ENCODE results near the gene GLI3.

DNA sequence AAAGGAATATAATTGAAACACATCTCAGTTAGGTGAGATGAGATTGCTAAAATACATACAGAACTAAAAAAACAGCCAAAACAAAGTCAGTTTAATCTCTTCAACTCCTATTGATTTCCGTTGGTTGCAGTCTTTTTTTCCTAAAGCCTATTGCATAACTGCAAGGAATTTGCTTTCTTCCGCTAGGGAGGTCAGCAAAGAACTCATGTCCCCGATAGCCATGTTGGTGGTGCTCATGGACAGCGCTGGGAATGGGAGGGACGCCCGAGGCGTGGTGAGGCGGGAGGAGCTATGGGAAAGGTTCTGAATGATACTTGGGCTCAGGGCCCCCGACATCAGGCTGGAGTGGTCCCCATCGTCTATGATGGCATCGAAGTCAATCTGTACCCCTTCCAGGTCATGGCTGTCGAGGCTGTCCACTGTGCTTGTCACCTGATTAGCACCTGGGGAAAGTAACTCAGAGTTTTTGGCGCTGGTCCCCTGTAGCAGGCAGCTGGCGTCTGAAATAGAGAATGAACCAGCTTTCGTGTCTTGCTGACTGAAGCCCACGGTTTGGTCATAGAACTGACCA lies 272.7 kb downstream of the GLI3 start:
- TF ChIP-seq, protein P1, sequence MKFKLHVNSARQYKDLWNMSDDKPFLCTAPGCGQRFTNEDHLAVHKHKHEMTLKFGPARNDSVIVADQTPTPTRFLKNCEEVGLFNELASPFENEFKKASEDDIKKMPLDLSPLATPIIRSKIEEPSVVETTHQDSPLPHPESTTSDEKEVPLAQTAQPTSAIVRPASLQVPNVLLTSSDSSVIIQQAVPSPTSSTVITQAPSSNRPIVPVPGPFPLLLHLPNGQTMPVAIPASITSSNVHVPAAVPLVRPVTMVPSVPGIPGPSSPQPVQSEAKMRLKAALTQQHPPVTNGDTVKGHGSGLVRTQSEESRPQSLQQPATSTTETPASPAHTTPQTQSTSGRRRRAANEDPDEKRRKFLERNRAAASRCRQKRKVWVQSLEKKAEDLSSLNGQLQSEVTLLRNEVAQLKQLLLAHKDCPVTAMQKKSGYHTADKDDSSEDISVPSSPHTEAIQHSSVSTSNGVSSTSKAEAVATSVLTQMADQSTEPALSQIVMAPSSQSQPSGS (CRISPR knock-in tag; IDR thresholded peaks at IDR 0.05; ENCODE audit: borderline replicate concordance, low read depth): no peak
- TF ChIP-seq, protein P2, sequence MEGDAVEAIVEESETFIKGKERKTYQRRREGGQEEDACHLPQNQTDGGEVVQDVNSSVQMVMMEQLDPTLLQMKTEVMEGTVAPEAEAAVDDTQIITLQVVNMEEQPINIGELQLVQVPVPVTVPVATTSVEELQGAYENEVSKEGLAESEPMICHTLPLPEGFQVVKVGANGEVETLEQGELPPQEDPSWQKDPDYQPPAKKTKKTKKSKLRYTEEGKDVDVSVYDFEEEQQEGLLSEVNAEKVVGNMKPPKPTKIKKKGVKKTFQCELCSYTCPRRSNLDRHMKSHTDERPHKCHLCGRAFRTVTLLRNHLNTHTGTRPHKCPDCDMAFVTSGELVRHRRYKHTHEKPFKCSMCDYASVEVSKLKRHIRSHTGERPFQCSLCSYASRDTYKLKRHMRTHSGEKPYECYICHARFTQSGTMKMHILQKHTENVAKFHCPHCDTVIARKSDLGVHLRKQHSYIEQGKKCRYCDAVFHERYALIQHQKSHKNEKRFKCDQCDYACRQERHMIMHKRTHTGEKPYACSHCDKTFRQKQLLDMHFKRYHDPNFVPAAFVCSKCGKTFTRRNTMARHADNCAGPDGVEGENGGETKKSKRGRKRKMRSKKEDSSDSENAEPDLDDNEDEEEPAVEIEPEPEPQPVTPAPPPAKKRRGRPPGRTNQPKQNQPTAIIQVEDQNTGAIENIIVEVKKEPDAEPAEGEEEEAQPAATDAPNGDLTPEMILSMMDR (IDR thresholded peaks at IDR 0.05): no peak
- TF ChIP-seq CREM (CRISPR knock-in tag; IDR thresholded peaks at IDR 0.05): no peak
- no peak for TF ChIP-seq TEAD4 (CRISPR knock-in tag; IDR thresholded peaks at IDR 0.05)
- TF ChIP-seq ESRRA (CRISPR knock-in tag; IDR thresholded peaks at IDR 0.05; ENCODE audit: borderline replicate concordance): no peak
- TF ChIP-seq, protein P3, sequence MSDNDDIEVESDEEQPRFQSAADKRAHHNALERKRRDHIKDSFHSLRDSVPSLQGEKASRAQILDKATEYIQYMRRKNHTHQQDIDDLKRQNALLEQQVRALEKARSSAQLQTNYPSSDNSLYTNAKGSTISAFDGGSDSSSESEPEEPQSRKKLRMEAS (CRISPR knock-in tag; IDR thresholded peaks at IDR 0.05): no peak
- no peak for TF ChIP-seq RELA (CRISPR knock-in tag; IDR thresholded peaks at IDR 0.05; ENCODE audit: borderline replicate concordance)
- no peak for TF ChIP-seq GABPB1 (CRISPR knock-in tag; IDR thresholded peaks at IDR 0.05)
- TF ChIP-seq, protein P4, sequence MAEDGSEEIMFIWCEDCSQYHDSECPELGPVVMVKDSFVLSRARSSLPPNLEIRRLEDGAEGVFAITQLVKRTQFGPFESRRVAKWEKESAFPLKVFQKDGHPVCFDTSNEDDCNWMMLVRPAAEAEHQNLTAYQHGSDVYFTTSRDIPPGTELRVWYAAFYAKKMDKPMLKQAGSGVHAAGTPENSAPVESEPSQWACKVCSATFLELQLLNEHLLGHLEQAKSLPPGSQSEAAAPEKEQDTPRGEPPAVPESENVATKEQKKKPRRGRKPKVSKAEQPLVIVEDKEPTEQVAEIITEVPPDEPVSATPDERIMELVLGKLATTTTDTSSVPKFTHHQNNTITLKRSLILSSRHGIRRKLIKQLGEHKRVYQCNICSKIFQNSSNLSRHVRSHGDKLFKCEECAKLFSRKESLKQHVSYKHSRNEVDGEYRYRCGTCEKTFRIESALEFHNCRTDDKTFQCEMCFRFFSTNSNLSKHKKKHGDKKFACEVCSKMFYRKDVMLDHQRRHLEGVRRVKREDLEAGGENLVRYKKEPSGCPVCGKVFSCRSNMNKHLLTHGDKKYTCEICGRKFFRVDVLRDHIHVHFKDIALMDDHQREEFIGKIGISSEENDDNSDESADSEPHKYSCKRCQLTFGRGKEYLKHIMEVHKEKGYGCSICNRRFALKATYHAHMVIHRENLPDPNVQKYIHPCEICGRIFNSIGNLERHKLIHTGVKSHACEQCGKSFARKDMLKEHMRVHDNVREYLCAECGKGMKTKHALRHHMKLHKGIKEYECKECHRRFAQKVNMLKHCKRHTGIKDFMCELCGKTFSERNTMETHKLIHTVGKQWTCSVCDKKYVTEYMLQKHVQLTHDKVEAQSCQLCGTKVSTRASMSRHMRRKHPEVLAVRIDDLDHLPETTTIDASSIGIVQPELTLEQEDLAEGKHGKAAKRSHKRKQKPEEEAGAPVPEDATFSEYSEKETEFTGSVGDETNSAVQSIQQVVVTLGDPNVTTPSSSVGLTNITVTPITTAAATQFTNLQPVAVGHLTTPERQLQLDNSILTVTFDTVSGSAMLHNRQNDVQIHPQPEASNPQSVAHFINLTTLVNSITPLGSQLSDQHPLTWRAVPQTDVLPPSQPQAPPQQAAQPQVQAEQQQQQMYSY (CRISPR knock-in tag; IDR thresholded peaks at IDR 0.05): no peak

Data from WTC11 (cell line).